ACHN (cell line): ENCODE data around the gene HNRNPC.

Source experiments
- DNase-seq: peaks from one replicate; pipeline ENCODE4 v3.0.0-alpha.2; 2015
- in situ Hi-C: cut with HindIII; loops from 2 replicates; pipeline ENCODE4 v1.10.0; 2017; ENCODE audit warnings: low sequenced_read_pairs, low pct_ligation_motif_present, low pct_unique_long_range_greater_than_20kb

Gene HNRNPC

DNA sequence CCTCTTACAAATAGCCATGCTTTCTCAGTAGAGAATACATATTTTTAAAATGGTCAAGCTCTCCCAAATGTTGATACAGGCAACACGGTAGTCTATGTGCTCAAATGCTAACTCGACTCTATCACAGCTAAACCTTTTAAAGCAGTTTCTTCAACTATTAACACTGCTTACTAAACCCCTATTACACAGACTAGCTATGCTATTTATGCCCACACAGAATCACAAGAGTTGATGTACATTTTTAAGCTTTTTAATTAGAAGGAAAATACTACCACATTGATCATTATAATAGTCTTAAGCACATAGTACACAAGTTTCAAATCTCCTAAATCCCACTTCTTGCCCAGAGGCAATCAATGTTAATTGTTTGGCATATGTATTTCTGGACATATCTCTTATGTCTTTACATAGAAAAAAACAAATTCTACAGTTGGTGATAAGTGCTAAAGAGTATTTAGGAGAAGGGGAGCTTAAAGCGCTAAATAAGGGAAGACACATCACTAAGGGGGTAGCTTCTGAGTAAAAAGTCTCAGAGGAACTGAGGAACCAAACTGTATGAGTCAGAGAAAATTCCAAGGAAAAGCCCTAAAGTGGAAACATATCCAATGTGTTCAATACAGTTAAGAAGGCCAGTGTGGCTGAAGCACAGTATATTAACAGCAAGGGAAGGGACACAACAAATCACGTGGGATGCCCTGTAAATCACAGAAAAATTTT, 13.7 kb downstream of the HNRNPC start:
- in situ Hi-C loops = no loop called here
- DNase-seq = no peak

DNA sequence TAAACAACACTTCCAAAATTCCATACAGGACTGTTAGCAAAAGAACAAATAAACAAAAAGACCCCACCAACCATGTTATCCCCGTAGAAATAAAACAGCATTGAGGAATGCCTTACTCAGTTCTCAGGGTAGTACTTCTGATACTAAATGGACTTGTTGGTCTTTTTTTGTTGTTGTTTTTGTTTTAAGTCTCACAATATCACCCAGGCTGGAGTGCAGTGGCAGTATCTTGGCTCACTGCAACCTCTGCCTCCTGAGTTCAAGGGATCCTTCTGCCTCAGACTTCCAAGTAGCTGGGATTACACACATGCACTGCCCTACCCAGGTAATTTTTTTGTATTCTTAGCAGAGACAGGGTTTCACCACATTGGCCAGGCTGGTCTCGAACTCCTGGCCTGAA, 17.1 kb downstream of the HNRNPC start:
- in situ Hi-C loops = no loop called here
- no peak for DNase-seq

- no peak for DNase-seq
These were observed 18.0 kb downstream of the HNRNPC start for GRCh38 chr14:21251215-21251614.

DNA sequence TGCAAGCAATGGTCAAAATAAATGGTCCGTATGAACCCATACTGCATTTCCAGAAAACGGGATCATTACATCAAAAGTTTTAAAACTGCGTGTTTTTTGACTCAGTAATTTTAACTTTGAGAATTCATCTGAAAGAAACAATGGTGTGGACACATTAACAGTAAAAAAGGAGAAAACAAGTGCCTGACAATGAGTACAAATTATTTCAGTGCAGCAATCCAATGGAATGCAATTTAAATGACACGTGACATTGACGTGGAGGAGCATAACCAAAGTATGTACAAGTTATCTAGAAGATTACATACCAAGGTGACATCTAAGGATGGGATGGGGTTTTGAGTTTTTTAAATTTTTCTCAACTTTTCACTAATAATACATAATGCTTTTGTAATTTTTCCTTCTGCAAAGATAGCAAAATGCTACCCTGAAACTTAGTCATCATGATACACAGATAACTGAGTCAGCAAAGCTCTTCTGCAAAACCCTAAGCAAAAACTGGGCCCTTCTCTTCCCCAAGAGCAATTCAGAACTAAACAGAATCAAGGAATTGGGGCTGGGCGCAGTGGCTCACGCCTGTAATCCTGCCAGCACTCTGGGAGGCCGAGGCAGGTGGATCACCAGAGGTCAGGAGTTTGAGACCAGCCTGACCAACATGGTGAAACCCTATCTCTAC, 20.4 kb downstream of the HNRNPC start:
- in situ Hi-C loops = no loop called here
- no peak for DNase-seq

More at GRCh38 chr14:21251215-21251614, 18.0 kb downstream of the HNRNPC start:
- in situ Hi-C loops = no loop called here

- in situ Hi-C loops = no loop called here
- DNase-seq = no peak
These were observed 20.9 kb downstream of the HNRNPC start for GRCh38 chr14:21248338-21248737.

GRCh38 chr14:21245813-21246212, 23.4 kb downstream of the HNRNPC start:
- no peak for DNase-seq
- in situ Hi-C loops = no loop called here

DNA sequence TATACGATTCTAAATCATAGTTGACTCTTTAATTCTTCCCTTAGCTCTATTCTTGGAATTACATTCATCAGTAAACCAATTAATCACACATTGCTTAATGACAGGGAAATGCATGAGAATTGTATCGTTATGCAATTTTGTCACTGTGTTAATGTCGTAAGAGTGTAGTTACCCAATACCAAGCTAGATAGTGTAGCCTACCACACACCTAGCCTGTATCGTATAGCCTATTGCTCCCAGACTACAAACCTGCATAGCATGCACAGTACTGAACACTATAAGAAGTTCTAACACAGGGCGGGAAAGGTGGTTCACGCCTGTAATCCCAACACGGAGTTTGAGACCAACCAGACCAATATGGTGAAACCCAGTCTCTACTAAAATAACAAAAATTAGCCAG, 24.7 kb downstream of the HNRNPC start:
- in situ Hi-C loops = no loop called here
- DNase-seq = no peak

- peak; percentile 39 for DNase-seq
- in situ Hi-C loops = no loop called here
These were observed 27.9 kb downstream of the HNRNPC start for GRCh38 chr14:21241218-21241819.

DNA sequence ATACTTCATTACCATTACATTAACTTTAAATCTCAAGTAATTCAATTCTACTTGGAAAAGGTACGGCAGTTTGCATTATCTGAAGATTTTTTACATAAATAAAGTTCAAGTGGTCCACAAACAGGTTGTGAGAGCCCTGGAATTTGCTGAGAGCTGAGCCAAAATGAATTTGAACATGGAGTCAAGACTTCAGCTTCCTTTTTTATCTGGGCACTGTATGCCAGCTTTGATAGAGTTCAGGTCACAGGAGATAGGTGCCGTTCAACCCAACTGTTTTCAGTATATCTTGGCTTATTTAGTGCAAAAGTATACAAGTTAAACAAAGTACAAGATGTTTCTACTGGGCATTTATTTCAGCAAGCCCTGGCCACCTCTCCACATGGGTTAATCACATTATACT, 28.8 kb downstream of the HNRNPC start:
- no peak for DNase-seq
- in situ Hi-C loops = no loop called here

DNA sequence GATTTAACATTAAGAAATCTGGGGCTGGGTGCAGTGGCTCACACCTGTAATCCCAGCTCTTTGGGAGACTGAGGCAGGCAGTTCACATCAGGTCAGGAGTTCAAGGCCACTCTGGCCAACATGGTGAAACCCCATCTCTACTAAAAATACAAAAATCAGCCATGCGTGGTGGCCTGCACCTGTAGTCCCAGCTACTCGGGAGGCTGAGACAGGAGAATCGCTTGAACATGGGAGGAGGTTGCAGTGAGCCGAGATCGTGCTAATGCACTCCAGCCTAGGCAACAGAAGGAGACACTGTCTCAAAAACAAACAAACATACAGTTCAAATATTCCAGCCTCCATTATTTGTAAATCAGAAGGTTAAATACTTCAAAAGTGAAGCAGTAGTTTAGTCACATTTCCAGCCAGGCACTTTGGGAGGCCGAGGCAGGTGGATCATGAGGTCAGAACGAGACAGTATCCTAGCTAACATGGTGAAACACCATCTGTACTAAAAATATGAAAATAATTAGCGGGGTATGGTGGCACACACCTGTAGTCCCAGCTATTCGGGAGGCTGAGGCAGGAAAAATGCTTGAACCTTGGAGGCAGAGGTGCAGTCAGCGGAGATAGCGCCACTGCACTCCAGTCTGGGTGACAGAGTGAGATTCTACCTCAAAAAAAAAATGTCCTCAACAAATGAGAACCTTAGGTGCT, 30.3 kb downstream of the HNRNPC start:
- DNase-seq = no peak
- in situ Hi-C loops = no loop called here

- in situ Hi-C loops = no loop called here
- DNase-seq = no peak
These were observed 32.1 kb downstream of the HNRNPC start for GRCh38 chr14:21236948-21237797.

GRCh38 chr14:21234112-21234511, 35.1 kb downstream of the HNRNPC start:
- in situ Hi-C loops = no loop called here
- no peak for DNase-seq

- in situ Hi-C loops = no loop called here
- no peak for DNase-seq
These were observed 35.7 kb downstream of the HNRNPC start for GRCh38 chr14:21233457-21234076.

DNA sequence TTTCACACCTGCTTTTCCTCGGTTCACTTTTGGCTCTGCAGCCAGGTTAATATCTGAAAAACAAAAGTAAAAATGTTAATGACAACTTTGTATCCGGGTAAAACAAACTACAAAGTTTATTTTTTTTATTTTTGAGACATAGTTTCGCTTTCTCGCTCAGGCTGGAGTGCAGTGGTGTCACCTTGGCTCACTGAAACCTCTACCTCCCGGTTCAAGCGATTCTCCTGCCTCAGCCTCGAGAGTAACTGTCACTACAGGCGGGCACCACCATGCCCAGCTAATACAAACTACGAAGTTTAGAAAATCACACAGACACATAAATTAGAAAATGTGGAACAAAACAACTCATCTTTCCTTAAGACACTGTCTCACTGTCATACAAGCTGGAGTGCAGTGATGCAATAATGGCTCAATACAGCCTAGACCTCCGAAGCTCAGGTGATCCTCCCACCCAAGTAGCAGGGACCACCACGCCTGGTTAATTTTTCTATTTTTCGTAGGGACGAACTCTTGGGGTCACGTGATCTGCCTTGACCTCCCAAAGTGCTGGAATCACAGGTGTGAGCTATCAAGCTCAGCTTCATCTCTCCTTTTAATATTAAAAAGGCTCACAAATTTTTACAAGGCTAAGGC, 38.1 kb downstream of the HNRNPC start:
- in situ Hi-C loops = no loop called here
- DNase-seq = no peak

GRCh38 chr14:21229821-21230220, 39.4 kb downstream of the HNRNPC start:
- in situ Hi-C loops = no loop called here

GRCh38 chr14:21227981-21228380, 41.3 kb downstream of the HNRNPC start:
- in situ Hi-C loops = no loop called here
- peak; percentile 84 for DNase-seq

More at GRCh38 chr14:21229821-21230220, 39.4 kb downstream of the HNRNPC start:
- DNase-seq = no peak

DNA sequence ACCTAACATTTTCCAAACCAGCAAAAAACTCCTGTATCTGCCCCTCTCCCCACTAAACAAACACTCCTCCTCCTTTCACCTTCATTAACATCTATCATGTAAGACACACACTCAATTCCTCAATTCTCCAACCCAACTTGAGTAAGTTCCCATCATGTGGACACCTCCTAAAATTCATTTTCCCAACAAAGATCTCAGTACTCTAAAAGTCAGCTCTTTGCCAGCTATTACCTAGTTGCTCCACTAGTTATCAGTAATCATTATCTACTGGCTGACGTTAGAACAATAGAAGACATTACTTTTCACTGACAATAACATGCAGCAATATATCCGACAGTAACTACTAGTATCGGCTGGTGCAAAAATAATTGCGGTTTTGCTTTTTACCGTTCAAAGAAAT, 42.1 kb downstream of the HNRNPC start:
- in situ Hi-C loops = no loop called here
- DNase-seq = no peak

DNA sequence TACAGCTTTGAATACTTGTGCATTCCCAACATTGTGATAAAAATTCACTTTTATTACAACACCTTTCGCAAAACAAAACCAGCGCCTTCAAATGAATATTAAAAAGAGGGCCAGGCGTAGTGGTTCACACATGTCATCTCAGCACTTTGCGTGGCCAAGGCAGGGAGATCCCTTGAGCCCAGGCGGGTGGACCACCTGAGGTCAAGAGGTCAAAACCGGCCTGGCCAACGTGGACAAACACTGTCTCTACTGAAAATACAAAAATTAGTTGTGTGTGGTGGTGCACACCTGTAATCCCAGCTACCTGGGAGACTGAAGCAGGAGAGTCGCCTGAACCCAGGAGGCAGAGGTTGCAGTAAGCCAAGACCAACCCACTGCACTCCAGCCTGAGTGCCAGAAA, 42.8 kb downstream of the HNRNPC start:
- in situ Hi-C loops = no loop called here
- DNase-seq = no peak
